Activated CD8-positive, alpha-beta memory T cell treated with anti-CD3 and anti-CD28 coated beads, Interleukin-2, amount 50 U/mL, for 24 hours (primary cell): Measurements from ENCODE around the gene CFAP99.

Experiments used
- DNase-seq: peaks from one replicate; pipeline ENCODE4 v3.0.0-alpha.2; 2020; ENCODE audit errors: extremely low read depth

CFAP99 gene

DNA sequence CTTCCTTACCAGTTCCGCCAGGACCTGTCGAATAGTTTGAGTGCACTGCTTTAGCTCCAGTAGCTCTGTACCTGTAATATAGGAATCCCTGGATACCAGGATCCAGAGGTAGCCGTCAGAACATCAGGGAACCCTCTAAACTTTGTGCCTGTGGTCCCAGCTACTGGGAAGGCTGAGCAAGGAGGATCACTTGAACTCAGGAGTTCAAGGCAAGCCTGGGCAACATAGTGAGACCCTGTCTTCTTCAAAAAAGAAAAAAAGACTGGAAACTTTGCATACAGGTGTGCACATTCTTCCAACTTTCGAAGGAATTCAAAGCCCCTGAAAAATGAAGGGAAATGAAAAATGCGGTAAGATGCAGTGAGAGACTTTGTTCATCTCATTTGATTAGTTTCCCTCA is 85.1 kb downstream of the CFAP99 start:
- no peak for DNase-seq

DNA sequence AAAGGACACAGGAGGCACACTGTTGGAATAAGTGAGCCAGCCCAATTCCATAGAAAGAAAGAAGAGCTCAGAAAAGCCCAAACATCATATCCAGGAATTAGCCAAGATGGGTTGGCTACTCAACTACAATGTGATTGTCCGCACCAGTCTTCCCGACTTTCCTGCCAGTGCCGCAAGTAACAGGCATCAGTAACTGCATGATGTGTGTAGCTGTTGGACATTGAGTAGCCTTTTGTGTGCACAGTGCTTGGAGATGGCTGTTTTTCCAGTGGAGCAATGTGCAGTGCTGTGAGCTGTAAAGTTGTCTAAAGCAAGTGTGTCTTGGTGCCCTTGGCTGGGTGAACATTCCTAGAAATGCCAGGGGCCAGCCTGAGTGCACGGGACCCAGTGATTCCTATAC is 88.5 kb downstream of the CFAP99 start:
- no peak for DNase-seq

DNA sequence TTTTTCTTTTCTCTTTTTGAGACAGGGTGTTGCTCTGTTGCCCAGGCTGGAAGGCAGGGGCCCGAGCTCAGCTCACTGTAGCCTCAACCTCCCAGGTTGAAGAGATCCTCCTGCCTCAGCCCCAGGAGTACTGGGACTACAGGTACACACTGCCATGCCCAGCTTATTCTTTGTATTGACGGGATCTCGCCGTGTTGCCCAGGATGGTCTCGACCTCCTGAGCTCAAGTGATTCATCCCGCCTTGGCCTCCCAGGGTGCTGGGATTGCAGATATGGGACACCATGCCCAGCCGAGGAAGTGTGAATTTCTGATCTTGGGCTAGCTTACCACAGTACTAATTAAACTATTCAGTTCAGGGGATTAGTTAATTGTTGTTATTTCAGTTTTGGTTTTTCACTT is 89.1 kb downstream of the CFAP99 start:
- no peak for DNase-seq

DNA sequence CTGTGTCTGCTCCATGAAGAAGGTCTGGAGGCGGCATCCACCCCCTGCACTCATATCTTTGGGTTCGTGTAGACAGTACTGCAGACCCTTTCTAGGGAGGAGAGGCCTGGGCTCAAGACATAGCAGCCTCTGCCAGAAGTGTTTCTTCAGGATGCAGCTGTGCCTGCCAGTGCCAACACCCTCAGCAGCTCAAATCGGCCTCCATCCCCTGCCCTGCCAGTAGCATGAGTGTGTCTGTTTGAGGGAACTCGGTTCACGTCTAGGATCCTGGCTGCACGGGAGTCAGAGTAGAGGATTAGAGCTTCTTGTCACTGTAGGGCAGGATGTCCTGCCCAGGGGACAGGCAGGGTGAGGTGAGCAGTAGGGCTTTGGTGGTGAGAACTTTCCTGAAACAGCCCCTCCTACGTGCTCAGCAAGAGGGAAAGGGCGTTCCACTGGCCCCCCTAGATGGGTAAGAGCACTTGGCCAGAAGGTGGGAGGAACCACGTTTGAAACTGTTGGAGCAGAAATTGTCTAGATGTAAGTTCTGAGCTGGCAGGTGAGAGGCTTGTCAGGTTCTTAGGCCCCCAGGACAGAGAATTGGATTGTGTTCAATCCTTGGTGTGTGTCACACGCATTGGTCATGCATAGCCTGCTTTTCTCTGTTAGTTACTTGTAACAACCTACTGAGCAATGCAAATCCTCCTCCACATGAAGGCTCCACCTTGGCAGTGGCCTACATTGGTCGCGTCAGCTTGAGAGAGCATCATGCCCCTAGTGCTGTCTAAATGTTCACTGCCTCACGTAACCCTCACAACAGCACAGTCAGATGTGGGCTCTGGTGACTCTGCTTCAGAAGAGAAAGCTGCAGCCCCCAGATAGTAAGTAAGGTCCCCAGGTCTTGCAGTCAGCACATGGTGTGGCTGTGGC is 91.8 kb downstream of the CFAP99 start:
- DNase-seq, result no peak

DNA sequence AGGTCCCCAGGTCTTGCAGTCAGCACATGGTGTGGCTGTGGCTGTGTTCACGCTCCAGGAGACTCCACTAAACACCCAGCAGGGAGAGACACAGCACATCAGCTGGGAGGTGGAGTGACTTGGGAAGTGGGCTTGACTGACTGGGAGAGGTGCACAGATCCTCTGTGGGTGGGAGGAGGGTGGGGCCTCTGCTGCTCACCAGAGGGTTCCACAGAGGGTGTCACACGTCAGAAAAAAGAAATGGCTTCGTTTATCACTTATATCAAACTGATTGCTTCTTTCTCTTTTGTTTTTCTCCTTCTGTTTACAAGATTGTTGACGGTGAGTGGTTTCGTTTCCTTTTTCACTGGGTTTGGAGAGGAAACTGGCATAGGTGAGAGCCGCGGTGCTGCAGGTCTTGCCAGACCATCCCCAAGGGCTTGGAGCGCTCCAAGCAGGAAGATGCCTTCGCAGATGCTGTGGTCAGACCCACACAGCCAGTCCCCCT is 92.9 kb downstream of the CFAP99 start:
- no peak for DNase-seq
